ENCODE data around the gene TRERF1.

GRCh38 chr6:42297661-42298060 lies 154.1 kb downstream of the TRERF1 start:
- TF ChIP-seq EZH2 (IDR thresholded peaks at IDR 0.05; ENCODE audit: borderline replicate concordance, low read length) (no peak), CTCF (IDR thresholded peaks at IDR 0.05; ENCODE audit: low read length) (no peak)

Measured in OCI-LY1 (cell line).